Effector memory CD4-positive, alpha-beta T cell (primary cell): ENCODE results near the gene PDLIM7.

Source experiments
- DNase-seq, 3 donors: peaks; one replicate each; pipeline ENCODE4 v3.0.0-alpha.2; 2020
- H3K27ac ChIP-seq: 2 replicates; pipeline ENCODE4 v1.7.0; 2013; ENCODE audit warnings: mild to moderate bottlenecking, low read length, moderate library complexity; ENCODE audit not compliant: insufficient read depth, poor library complexity, severe bottlenecking
- H3K27me3 ChIP-seq: replicated peaks from 2 replicates; pipeline ENCODE4 v1.7.0; 2013; ENCODE audit warnings: mild to moderate bottlenecking, low read length; ENCODE audit not compliant: insufficient read depth, control insufficient read depth, poor library complexity, severe bottlenecking
- H3K36me3 ChIP-seq: 2 replicates; pipeline ENCODE4 v1.7.0; 2013; ENCODE audit warnings: mild to moderate bottlenecking, low read length, moderate library complexity; ENCODE audit not compliant: control insufficient read depth, insufficient read depth
- H3K4me1 ChIP-seq: 2 replicates; pipeline ENCODE4 v1.7.0; 2013; ENCODE audit warnings: low read length, mild to moderate bottlenecking; ENCODE audit not compliant: control insufficient read depth, insufficient read depth, poor library complexity, severe bottlenecking
- H3K4me3 ChIP-seq: 2 replicates; pipeline ENCODE4 v1.7.0; 2013; ENCODE audit warnings: low read length, low read depth, mild to moderate bottlenecking; ENCODE audit not compliant: insufficient read depth, poor library complexity, severe bottlenecking
- H3K9me3 ChIP-seq: 2 replicates; pipeline ENCODE4 v1.7.0; 2013; ENCODE audit warnings: mild to moderate bottlenecking, low read length, moderate library complexity; ENCODE audit not compliant: control insufficient read depth

The PDLIM7 gene

DNA sequence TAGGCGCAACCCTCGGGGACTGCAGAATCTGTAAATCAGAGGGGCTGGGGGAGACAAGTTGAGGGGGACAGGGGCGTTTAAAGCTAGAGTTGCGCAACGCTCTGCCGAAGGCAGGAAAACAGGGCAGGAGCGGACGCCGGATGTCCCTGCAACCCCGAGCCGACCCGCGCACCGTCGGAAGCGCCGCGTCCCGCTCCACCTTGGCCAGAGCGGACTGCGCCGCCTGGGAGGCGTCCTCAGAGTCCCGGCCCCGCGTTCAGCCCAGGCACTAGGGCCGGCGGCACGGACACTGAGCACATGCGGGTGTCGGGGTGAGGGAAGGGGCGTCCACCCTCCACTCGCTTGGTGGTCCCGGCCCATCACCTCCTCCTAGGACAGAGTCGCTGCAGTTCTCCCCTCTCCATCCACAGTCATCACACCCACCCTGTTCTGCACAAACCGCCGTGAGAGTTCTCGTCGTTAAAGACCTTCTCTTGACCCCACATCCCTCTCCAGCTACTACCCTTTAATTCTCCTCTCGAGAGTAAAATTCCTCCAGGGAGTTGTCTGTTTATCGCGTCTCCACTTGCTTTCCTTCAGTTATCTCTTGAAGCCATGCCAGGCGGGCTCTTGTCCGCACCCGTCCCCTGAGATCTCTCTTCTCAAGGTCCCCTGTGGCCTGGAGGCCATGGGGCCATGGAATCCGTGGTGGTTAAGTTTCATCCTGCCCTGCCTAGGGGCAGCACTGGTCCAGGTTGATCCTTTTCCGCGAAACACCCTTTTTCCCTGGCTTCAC is 796 bp upstream of the PDLIM7 start:
- no peak overlapping the region for H3K27ac ChIP-seq
- no peaks in the 10 kb centered on the region for H3K27me3 ChIP-seq
- H3K4me3 ChIP-seq: peak overlapping the region; percentile 62
- peak in 1 of 3 donors; percentile 18 for DNase-seq
- no peaks in the 10 kb centered on the region for H3K9me3 ChIP-seq
- no peaks in the 10 kb centered on the region for H3K36me3 ChIP-seq
- H3K4me1 ChIP-seq: peaks cover 22% of the 10 kb centered on the region

DNA sequence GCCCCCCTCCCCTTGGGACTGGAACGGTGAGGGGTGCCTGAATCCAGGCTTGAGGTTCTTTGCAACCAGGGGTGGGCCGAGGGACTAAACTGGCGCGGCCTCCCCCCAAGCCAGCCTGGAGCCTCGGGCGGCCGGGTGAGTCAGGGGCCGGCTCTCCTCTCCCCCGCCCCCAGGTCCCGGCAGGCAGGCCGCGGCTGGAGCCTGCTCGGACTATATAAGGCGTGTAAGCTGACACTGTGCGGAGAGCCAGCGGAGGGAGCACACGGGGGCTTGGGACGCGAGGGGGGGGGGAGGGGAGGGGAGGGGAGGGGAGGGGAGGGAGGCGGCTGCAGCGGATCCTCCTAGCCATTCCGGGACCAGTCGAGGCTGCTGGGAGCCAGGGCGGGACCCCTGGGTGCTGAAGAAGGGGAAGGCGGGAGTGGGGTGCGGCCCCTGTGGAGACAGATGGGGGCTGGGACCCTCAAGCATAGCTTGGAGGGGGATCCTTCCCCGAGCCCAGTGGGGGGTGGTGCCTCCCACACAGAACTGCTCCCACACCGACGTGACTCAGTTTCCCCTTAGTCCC is 595 bp downstream of the PDLIM7 start:
- Histone ChIP-seq H3K9me3 (no peaks in the 10 kb centered on the region), H3K27ac (no peak overlapping the region), H3K36me3 (no peaks in the 10 kb centered on the region), H3K4me1 (peaks cover 22% of the 10 kb centered on the region), H3K4me3 (peak overlapping the region; percentile 62), H3K27me3 (no peaks in the 10 kb centered on the region)
- DNase-seq: no peak

DNA sequence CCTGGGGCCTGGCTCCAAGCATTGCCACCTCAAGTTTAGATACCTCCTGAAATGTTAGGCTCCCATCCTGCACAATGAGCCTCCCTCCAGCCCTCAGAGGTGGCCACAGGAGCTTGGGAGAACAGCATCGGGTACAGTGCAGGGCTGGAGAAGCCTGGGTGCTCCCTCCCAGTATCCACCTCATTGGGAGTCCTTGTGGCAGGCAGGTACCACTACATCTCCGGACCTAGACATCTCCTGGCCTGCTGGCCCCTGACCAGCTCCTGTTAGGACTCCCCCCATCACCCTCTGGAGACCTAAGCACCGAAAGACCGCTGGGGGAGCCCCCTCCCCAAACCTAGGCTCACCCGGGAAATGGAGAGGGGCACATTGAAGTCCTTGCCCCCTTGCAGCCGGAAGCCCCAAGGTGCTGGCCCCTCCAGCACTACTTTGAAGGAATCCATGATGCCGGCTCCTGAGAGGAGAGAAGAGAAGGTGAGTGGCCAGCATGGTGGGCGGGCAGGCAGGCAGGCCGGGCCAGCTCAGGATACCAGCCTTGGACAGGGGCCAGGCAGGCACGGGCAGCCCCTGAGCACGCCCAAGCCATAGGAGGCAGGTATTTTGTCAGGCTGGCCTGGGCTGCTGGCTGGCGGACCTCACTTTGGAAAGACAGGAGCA is 1.2 kb downstream of the PDLIM7 start:
- Histone ChIP-seq H3K27ac (no peak overlapping the region), H3K4me3 (no peak overlapping the region), H3K9me3 (no peaks in the 10 kb centered on the region), H3K27me3 (no peaks in the 10 kb centered on the region), H3K36me3 (no peaks in the 10 kb centered on the region), H3K4me1 (peaks cover 22% of the 10 kb centered on the region)
- DNase-seq: no peak

DNA sequence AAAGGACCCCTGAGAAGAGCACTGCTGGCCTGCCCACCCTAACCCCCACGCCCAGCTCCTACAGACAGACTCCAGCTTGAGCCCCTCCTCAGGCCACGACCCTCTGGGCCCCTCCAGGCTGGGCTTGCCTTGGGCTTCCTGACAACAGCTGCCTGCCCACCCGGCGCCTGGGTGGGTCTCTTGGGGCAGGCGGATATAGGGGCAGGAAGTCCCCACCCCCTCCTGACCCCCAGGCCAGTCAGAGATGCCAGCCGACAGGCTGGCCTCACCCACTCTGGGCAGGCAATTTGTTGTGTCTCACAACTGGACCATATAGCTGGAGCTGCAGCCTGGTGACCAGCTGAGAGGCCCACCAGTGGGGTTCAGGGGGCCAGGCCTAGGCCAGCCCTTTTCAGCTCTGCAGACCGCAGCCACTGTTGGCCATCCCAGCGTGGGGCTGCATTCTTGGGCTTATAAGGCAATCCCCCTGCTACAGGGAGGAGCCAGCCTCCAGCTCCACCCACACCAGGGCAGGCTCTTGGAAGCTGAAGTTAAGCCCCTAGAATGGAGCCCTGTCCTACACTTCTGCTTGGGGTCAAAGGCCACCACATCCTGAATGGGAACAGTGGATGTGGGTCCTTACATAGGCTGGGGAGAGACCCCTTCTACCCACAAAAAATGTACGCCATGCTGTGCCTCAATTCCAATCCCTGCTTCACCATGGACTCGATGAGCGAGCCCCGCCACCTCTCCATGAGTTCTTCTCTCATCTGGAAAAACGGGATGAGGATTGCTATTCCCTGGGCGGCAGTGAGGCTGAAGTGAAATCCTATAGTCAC is 2.0 kb downstream of the PDLIM7 start:
- Histone ChIP-seq H3K4me3 (no peak overlapping the region), H3K4me1 (peaks cover 18% of the 10 kb centered on the region)
- no peak for DNase-seq

DNA sequence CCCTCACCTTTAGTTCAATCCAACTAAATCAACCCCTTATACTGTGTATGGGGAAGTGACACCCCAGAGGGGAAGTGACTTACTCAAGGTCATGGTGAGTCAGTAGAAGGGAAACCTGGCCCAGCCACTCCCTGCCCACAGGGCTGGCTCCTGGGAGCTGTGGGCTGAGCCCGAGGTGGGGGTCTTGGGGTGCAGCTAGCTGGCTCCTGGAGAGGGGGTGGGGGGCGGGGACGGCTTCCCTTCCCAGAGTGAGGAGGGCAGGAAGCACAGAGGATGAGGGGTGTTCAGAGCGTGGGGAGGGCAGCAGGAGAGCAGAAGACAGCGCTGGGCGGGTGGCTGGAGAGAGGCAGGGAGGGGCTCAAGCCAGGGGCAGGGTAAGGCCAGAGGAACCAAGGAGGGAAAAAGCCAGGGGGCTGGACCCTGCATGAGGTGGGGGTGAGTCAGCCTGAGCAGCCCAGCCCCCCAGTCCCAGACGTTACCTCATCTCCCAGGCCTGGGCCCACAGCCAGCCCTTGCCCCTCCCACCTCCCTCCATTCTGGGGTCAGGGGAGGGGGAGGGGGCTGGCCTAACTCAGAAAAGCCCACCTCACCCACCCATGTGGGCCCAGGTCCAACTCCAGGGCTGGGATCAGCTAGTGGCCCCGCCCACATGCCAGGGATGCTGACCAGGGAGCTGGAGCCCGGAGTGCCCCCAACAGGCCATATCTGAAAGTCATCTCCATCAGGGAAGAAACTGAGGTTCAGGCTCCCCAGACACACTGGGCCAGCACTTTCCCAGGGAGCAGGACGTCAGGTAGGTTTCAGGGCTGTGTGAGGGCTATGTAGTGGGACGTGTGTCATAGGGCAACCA is 2.8 kb downstream of the PDLIM7 start:
- no peaks in the 10 kb centered on the region for H3K27me3 ChIP-seq
- H3K27ac ChIP-seq: no peak overlapping the region
- DNase-seq: no peak
- no peaks in the 10 kb centered on the region for H3K36me3 ChIP-seq
- no peak overlapping the region for H3K4me3 ChIP-seq
- H3K9me3 ChIP-seq: no peaks in the 10 kb centered on the region
- peaks cover 18% of the 10 kb centered on the region for H3K4me1 ChIP-seq

More for the DNA sequence above, 2.0 kb downstream of the PDLIM7 start:
- no peaks in the 10 kb centered on the region for H3K36me3 ChIP-seq
- H3K9me3 ChIP-seq: no peaks in the 10 kb centered on the region
- no peaks in the 10 kb centered on the region for H3K27me3 ChIP-seq
- H3K27ac ChIP-seq: no peak overlapping the region

DNA sequence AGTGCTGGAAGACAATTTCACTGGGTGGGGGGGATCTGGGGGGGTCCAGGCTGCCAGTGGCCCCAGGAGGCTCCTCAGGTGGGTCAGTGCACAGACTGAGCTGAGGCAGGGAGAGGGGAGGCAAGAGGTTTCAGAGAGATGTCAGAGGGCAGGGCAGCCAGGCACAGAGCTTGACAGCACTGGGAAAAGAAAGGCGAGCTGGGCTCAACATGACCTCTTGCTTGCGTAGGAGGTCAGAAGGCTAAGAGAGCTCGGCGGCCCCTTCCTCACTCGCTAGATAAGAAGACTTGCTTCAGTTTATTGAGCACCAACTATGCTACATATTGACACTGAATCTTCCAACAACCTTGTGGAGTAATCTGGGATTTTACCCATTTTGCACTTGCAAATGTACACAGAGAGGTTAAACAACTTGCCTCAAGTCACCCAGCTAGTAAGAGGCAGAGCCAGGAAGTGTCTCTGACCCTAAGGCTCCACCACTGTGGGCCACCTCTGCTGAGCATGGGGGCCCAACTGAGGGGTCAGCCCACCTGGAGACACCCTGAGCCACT is 3.5 kb downstream of the PDLIM7 start:
- DNase-seq: no peak
- H3K36me3 ChIP-seq: no peaks in the 10 kb centered on the region
- H3K4me3 ChIP-seq: no peak overlapping the region
- no peaks in the 10 kb centered on the region for H3K9me3 ChIP-seq
- H3K4me1 ChIP-seq: peaks cover 18% of the 10 kb centered on the region
- H3K27me3 ChIP-seq: no peaks in the 10 kb centered on the region
- no peak overlapping the region for H3K27ac ChIP-seq

DNA sequence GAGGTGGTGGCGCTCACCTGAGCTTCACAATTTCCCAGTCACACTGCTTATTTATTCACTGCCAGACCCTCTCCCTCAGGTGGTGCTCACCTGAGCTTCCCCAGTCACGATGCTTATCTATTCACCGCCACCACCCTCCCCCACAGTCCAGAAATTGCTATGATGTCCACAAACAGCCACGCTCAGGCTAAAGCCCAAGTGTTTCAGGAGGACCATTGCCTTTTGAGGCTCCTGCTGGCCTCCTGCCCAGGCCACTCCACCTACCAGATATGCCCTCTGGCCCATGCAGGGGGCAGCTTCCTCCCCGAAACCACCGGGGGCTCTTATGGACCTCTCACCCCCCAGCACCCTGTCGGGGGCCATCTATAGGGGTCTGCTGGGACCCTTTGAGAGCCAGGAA is 4.6 kb downstream of the PDLIM7 start:
- Histone ChIP-seq H3K36me3 (no peaks in the 10 kb centered on the region), H3K27me3 (no peaks in the 10 kb centered on the region), H3K4me1 (peaks cover 13% of the 10 kb centered on the region), H3K9me3 (no peaks in the 10 kb centered on the region), H3K27ac (no peak overlapping the region), H3K4me3 (no peak overlapping the region)
- DNase-seq: no peak

DNA sequence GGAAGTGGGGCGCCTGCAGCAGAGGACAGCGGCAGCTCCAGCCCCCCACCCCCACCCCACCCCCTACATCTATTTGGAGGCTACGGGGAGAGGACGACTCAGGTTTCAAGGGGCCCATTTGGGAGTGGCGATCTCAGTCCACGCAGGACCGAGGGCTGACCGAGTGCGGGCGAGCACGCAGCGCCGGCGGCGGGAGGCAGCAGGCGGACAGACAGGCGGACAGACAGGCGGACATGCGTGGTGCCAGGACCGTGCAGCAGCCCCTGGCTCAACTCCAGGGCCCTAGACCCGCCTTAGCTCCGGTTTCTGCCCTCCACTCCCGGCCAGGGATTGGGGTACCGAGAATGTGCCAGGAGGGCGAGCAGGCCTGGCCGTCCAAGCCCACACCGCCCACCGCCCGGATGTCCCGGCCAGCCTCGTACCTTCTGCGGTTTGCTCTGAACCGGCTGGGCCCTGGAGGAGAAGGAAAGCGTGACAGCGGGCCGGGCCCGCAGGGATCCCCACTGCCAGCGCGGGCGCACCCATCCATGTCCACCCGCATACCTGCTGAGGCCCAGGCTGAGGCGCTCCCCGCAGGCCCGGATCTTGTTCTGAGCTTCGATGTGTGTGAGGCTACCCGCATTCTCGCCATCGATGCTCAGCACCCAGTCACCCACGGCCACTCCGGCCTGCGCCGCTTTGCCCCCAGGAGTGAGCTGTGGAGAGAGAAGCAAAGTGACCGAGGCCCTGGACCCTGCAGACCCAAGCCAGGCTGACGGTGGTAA is 5.2 kb downstream of the PDLIM7 start:
- peaks cover 7% of the 10 kb centered on the region for H3K4me1 ChIP-seq
- no peak overlapping the region for H3K4me3 ChIP-seq
- no peak overlapping the region for H3K27ac ChIP-seq
- no peak for DNase-seq
- no peaks in the 10 kb centered on the region for H3K36me3 ChIP-seq
- no peaks in the 10 kb centered on the region for H3K27me3 ChIP-seq
- no peaks in the 10 kb centered on the region for H3K9me3 ChIP-seq
